HG03342 (cell line): ENCODE data around the gene UBL7.
"Not testable (repeated sequence)": the region's sequence is repeated elsewhere in the genome, so short reads cannot be mapped to it uniquely, and the experiment has no call there.

Source experiments
- ATAC-seq: cut with Tn5 transposase; IDR thresholded peaks from one replicate; pipeline ENCODE4 v1.9.1; 2021; ENCODE audit warnings: mild to moderate bottlenecking, moderate library complexity; ENCODE audit not compliant: unreplicated experiment

UBL7 gene, protein sequence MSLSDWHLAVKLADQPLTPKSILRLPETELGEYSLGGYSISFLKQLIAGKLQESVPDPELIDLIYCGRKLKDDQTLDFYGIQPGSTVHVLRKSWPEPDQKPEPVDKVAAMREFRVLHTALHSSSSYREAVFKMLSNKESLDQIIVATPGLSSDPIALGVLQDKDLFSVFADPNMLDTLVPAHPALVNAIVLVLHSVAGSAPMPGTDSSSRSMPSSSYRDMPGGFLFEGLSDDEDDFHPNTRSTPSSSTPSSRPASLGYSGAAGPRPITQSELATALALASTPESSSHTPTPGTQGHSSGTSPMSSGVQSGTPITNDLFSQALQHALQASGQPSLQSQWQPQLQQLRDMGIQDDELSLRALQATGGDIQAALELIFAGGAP

DNA sequence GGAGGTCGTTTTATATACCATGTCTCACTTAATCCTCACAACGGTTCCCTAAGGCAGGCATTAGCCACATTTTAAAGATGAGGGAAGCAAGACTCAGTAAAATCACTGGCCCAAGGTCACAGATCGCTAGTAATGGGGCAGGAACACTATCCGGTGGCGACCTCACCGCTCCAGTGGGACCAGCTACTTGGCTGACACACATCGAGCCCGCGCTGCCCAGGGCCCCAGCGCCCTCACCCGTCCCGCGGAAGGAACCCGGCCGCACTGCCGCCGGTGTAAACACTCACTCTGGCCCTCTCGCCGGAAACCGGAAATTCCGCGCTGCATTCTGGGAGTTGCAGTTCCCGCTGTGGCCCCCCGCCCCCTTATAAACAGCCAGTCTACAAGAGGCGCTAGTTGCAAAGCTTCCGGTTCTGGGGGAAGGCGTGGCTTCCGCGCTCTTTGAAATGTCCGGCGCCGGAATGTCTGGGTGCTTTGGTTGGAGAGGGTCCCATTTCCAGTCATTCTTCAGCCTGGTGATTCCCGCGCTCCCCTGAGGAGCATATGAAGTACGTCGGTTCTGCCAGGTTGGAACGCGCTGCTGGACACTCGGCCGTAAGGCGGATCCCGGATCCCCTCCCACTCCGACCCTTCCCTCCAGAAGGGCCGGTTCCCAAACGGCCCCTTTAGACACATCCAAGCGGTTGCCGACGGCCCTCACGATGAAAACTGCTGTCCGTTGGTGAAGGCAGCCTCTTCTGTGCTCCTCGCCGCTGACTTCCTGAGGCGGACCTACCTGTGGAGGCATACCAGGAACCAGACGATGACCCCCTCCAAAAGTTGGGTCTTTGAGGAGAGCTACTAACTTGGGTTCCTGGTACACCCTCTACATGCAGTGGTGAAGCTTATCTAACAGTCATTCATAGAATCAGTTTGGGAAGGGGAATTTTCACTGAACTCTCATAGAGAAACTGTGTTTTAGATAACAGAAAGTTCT lies at the start of gene UBL7:
Gene UBL7, minus strand, starts transcription at position 290 of the 976 bp plus-strand sequence. CDS start 2,293 bp downstream, outside the sequence.
- peak; percentile 84 for ATAC-seq

DNA sequence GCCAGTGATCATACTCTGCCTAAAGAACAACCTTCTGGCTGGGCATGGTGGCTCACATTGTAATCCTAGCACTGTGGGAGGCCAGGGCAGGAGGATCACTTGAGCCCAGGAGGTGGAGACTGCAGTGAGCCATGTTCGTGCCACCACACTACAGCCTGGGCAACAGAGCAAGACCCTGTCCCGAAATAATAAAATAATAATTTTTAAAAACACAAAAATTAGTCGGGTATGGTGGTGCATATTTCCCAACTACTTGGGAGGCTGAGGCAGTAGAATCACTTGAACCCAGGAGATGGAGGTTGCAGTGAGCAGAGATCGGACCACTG lies 45.5 kb upstream of the UBL7 start:
- no peak for ATAC-seq

DNA sequence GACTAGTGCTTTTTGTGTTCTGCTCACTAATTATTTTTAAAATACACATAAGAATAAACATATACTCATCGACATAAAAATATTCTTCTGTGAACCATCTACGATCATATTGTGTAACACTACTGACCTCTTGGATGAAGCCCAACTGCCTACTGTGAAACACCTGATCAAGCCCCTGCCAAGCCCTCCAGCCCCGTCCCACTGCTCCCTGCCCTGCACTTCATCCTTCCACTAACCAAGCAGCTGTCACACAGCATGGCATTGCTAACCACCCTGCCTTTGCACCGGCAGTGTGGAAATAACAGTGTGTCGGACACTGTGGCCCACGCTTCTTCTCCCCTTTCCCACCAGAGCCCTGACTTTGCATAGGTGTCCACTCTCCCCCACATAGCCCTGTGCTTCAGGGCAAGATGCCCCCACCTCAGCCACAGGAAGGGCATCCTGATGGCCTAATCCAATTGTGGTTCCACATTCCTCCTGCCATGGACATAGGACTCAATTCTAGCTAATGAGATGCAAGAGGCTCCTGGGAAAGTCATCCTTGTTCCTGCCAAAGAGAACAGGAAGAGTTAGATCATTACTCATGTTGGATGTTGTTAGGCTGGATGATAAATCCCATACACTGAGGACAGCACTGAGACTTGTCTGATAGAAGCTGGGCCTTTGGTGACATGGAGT lies 45.0 kb upstream of the UBL7 start:
- ATAC-seq: no peak

DNA sequence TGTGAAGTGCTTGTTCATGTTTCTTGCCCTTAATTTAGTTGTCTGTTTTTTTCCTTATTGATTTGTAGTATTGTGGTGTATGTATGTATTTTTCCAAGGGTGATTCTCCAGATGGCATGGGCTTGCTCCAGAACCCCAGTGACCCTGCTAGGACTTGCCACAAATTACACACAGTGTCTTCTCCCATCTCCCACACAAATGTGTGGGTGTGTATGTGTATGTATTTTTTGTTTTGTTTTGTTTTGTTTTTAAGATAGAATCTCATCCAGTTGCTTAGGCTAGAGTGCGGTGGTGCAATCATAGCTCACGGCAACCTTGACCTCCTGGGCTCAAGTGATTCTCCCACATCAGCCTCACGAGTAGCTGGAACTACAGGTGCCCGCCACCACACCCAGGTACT lies 43.9 kb upstream of the UBL7 start:
- no peak for ATAC-seq

DNA sequence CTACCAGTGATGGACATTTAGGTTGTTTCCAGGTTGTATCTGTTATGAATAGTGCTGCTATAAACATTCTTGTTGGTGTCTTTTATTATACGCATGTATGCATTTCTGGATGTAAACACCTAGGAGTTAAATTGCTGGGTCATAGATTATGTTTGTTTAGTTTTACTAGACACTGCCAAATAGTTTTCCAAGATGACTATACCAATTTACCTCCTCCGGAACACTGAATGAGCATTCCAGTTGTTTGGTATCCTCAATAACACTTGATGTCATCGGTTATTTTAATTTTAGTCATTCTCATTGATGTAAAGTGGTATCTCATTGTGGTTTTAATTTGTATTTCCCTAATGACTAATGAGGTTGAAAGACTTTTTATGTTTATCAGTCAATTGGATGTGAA lies 43.5 kb upstream of the UBL7 start:
- no peak for ATAC-seq

DNA sequence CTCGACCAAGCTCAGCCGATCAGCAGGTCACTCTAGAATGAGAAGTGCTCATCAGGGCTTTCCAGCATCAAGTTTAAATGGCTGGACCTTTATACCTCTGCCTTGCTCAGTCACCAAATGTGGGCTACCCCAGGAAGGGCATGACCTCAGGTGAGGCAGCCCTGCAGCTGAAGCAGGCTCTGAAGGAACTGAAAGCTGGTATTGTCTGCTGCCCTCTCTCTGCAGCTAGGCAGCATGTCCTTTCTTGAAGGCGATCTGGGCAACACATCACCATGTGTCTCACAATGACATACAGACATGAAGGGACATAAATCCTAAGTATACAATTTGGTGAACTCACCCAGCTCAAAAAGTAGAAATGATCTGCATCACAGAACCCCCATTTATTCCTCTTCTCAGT lies 41.3 kb upstream of the UBL7 start:
- ATAC-seq: no peak

DNA sequence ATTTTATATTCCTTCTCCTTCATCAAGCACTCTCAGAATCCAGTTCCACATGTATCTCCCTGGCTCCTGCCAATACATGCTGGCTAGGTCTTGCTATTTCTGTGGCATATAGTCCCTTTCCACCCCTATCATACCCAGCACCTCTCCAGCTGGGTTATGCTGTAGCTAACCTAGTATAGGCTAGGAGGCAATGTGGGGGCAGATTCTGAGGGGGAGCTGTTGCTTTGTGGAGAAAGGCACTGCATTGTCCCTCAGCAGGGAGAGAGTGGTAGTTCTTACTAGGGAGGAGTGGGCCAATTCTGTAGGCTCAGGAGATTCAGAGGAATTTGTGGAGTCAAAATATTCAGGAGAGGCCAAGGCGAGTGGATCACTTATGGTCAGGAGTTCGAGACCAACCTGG lies 39.4 kb upstream of the UBL7 start:
- no peak for ATAC-seq

DNA sequence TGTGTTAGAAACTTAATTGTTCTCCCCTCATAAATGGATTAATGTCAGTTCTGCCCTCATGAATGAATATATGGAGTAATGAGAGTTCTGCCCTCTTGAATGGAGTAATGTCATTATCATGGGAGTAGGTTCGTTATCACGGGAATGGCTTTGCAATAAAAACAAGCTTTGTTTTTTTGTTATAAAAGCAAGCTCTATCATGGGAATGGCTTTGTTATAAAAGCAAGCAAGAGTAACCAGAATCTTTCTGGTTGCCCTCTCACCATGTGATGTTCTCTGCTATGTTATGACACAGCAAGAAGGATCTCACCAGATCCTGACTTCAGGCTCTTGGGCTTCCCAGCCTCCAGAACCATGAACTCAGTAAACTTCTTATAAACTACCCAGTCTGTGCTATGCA lies 38.4 kb upstream of the UBL7 start:
- ATAC-seq: no peak

DNA sequence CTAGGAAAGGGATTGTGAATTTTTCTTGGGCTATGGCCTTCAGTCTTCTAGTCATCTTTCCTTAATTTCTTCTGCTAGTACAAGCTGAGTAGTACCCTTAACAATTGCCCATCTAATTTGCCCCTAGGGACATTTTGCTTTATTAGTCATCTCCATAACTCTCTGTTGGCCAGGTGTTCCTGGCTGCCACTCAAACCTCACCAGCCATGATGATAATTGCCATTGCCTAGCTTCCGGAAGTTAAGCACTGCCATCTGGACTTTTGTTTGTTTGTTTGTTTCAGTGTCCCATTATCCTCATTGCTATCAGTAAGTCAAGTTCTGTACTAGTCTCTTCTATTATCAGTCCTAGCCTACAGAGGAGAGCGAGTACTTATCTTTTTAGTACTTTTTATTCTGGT lies 36.6 kb upstream of the UBL7 start:
- no peak for ATAC-seq

DNA sequence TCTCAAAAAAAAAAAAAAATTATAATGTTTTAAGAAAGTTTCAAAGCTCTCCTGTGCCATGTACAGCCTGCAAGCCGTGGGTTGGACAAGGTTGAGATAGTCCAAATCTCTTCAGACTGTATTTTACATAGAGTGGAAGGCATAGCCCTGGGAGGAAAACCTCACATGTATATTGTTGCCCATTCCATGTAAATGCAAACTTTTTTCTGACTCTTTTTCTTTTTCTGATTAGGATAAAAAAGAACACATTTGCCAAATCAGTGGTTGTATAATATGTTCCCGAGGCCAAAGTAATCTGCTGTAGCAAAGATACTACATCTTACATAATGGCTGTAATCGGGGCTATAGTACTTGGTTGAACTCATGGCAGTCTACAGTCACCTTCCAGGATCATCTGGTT lies 35.7 kb upstream of the UBL7 start:
- no peak for ATAC-seq

DNA sequence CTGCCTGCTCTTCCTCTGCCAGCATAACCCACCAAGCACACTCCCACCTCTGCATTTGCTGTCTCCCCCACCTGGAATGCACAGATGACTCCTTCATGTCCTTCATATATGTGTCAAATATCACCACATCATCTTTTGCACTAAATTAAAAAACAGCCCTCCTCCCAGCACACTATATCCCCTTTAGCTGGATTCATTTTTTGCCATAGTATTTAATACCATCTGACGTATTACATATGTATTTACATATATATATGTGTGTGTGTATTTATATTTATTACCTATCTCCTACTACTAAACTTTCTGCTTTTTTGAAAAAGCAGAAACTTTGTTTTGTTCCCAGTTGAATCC lies 29.4 kb upstream of the UBL7 start:
- no peak for ATAC-seq

DNA sequence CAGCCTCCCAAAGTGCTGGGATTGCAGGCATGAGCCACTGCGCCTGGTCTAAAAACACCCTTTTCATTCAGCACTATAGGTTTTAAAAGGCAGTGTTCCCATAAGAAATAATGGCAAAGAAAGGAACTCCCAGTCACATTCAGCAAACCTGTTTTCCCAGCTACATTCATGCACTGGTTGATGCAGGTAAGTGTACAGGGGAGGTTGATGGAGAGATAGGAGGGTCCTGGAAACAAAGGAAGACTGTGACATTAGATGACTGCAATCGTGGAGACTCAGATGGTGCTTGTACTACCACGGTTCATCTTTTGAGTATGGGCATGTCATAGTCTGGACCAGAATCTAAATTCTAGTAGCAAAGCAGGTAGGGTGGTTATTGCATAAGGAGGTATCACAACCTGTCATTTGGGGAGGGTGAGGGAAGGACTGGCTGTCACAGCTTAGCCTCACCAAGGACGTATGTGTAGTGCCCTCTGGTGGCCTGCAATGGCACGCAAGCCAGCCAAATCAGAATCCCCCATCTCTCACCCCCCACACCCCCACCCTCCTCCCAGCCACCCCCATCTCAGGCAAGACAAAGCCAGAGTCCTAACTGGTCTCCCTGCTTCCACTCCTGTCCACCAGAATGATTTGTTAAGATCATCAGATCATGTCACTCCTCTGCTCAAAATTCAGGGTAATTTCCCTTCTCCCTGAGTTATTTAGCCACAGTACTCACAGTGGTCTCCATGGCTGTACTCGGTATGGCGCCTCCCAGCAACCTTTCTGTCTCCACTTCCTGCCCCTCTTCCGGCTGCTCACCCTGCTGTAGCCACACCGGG lies 28.8 kb upstream of the UBL7 start:
- ATAC-seq: peak; percentile 58

DNA sequence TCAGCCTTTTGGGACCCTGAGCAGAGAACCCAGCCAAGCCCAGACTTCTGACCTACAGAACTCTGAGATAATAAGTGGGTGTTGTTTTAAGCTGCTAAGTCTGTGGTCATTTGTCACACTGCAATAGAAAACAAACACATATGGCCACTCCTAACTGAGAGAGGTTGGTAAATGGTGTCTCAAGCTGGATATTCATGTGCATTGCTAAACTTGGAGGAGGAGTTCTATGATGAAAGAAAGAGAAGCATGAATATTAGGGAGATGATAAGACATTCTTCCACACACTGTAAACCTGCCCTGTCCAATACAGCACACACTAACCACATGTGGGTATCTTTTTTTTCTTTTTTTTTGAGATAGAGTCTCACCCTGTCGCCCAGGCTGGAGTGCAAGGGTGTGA lies 27.8 kb upstream of the UBL7 start:
- ATAC-seq: no peak

DNA sequence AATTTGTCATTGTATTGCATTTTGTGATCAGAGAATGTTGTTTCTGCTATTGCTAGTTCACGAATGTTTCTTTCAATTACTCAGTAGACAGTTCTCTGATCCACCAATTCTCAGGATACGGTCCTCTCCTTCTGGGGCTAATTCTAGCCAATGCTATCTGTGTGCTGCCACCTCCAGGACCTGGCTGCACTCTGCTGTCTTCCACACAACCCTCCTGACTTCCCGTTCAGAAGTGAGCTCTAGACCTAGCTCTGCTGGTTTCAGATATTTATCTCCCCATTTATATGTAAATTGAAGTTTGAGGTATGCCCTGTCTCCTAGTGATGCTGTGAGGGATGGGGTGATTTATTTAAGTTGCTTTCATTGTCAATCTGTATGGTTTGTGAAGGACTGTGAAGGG lies 21.7 kb upstream of the UBL7 start:
- ATAC-seq: no peak

DNA sequence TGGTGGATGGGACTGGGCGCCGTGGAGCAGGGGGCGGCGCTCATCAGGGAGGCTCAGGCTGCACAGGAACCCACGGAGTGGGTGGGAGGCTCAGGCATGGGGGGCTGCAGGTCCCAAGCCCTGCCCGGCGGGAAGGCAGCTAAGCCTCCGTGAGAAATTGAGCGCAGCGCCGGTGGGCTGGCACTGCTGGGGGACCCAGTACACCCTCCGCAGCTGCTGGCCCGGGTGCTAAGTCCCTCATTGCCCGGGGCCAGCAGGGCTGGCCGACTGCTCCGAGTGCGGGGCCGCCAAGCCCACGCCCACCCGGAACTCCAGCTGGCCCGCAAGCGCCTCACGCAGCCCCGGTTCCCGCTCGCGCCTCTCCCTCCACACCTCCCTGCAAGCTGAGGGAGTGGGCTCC lies 19.4 kb upstream of the UBL7 start:
- ATAC-seq: not testable (repeated sequence)

DNA sequence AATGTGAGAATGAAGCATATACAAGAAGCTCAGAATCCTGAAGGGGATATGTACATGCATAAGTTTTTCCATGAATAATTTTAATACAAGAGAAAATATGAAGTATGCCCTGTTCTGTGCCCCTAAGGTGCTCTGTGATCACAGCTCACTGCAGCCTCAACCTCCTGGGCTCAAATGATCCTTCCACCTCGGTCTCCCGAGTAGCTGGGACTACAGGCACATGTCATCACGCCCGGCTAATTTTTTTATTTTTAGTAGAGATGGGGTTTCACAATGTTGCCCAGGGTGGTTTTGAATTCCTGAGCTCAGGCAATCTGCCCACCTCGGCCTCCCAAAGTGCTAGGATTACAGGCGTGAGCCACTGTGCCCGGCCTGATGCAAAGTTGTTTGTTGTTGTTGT lies 10.7 kb upstream of the UBL7 start:
- ATAC-seq: not testable (repeated sequence)

DNA sequence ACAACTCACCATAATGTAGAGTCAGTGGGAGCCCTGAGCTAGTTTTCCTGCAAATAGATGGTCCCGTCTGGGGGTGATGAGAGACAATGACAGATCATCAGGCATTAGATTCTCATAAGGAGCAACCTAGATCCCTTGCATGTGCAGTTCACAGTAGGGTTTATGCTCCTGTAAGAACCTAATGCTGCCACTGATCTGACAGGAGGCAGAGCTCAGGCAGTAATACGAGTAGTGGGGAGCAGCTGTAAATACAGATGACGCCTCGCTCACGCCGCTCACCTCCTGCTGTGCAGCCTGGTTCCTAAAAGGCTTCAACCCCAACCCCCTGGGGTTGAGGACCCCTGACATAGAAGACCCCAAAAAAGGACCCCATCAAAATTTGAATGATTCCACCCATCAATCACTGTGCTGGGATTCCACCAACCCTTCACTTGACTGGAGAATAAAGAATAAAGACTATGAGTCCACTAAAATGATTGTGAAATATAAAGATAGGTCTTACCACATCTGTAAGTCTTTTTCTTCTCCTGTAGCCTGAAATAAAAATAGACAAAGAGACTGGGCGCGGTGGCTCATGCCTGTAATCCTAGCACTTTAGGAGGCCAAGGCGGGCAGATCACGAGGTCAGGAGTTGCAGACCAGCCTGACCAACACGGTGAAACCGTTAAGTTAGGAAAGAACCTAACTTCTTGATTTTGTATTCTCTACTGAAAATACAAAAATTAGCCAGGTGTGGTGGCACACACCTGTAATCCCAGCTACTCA lies 9.9 kb upstream of the UBL7 start:
- ATAC-seq: no peak

DNA sequence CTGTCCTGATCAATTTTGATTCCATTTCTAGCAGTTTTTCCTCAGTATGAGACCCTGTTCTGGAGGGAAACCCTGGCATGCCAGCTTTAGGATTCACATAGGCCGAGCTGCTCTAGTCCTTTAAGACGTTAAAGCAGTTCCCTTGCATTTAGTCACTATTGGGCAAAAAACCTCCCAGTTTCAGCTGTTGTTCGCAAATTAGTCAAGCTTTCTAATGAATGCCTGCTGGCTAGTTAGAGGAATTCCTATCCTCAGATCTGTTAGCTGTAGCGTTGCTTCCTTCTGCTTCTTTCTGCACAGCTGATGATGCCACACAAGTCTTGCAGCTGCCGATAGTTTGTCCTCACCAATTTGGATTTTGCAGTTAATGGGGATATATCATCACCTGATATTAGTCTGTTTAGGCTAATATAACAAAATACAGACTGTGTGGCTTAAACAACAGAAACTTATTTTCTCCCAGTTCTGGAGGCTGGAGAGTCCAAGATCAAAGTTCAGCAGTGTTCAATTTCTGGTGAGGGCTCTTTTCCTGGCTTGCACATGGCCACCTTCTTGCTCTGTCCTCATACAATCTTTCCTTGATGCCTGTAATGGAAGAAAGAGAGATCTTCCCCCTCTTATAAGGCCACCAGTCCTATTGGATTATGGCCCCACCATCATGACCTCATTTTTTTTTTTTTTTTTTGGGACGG lies 7.5 kb upstream of the UBL7 start:
- ATAC-seq: no peak

DNA sequence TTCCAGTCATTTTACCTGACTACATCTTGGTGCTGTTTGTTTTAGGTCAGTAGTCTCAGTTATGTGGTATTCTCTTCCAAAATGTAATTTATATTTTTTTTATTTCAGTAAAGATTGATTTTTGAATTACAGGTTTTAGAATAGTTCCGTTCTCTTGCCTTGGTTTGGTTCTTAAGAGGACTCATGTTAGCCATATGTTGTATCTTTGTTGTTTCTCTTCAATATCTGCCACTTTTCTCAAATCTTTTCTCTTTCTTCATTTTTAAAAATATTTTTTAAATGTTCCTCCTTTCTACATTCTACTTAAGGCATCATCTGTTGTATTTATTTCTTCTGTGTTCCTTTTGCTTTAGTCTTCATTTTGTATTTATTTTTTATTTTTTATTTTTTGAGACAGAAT lies 5.6 kb upstream of the UBL7 start:
- ATAC-seq: no peak
